HG03103 (cell line): Measurements from ENCODE around the gene IL2RA.
"Not testable (repeated sequence)": the region's sequence is repeated elsewhere in the genome, so short reads cannot be mapped to it uniquely, and the experiment has no call there.

Source experiments
- ATAC-seq: cut with Tn5 transposase; IDR thresholded peaks from one replicate; pipeline ENCODE4 v1.9.1; 2021; ENCODE audit warnings: low read depth; ENCODE audit not compliant: unreplicated experiment

The IL2RA gene

DNA sequence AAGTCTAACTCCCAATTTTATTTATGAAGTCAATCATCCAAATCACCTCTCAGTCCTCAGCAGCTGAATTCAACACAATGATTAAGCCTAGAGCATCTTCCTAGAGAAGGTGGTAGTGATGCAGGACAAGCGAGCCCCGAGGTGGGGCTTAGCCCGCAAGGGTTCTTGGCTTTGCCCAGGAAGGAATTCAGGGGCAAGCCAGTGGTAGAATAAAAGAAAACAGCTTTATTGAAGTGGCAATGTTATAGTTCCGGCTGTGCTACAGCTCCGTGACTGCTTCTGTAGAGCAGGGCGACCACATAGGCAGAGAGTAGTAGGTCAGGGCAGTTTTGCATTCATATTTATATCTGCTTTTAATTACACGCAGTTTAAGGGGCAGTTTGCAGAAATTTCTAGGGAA is 18.1 kb downstream of the IL2RA start:
- ATAC-seq: no peak

DNA sequence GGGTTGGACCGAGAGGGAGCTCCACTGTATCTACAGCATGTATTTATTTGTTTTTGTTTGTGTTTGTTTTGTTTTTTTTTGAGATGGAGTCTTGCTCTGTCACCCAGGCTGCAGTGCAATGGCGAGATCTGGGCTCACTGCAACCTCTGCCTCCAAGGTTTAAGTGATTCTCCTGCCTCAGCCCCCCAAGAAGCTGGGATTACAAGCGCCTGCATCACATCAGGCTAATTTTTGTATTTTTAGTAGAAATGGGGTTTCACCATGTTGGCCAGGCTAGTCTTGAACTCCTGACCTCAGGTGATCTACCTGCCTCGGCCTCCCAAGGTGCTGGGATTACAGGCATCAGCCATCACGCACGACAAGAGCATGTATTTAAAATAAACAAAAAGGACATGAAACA is 18.8 kb downstream of the IL2RA start:
- ATAC-seq: not testable (repeated sequence)

DNA sequence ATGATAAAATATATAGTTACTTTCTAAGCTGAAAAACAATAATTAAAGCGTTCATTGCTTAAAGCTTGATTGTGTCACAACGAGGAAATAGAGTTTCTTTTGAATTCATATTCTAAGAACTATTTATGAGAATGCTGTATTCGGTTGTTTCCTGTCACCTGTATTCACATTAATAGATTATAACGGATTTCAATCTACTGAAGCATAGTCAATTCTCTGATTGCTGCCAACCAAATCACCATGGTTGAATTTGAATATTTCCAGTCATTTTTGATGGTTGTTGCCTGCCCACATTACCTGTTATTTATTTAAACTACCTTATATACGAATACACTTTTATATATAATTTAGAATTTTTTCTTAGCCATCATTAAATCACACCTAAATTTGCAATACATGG is 22.0 kb downstream of the IL2RA start:
- no peak for ATAC-seq

DNA sequence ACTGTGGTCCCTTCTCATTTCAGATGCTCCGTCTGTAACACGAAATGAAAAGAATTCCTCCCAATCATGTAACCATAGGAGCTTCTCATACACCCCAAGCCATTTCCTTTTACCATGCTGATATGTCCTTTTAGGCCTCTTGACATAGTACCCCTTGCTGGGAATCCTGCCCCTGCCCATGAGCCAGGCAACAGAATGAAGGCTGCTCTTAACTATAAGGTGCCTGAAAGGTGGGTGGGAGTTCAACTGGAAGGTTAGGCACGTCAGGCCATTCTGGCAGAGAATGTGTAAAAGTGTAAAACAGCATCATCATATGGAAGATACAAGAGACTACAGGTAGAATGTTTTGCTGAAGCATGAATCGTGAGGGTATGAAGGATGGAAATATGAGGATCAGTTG is 22.5 kb downstream of the IL2RA start:
- no peak for ATAC-seq

DNA sequence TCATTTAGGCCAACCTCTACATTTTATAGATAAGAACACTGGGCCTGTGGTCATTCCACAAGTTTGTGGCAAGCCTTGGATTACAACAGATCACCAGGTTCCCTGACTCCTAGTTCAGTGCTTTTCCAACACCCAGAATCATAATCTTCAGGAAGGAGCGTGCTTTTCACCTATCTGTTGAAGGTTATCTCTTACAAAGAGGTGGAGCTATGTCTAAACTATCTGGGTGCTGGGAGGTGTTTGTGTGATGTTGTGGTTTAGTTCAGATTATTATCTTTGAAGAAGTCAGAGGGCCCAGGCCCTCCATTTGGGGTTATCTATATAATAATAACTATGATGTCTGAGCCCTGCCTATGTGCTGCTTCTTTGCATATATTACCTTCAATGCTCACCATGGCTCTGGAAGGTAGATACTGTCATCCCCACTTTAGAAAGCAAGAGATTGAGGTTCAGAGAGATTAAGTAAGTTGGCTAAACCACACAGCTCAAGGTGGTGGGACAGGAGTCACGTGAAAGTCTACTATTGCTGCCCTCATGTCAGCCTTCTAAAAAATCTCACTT is 24.0 kb downstream of the IL2RA start:
- no peak for ATAC-seq

DNA sequence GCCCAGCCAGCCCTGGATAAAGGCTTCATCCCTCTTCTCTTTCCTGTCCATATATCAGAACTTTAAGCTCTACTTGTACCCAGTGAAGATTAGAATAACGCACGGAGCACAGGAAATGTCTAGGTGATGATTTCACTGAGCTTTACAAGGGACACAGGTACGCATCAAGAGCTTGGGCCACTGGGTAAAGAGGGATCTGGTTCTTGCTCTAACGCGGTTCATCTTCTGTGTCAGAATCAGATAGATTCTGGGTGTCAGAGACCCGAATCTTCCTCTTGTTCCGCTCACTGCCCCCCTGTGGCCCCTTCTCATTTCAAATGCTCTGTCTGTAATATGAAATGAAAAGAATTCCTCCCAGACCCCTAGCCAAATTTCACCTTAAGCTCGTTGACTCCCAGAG is 24.7 kb downstream of the IL2RA start:
- ATAC-seq: no peak

DNA sequence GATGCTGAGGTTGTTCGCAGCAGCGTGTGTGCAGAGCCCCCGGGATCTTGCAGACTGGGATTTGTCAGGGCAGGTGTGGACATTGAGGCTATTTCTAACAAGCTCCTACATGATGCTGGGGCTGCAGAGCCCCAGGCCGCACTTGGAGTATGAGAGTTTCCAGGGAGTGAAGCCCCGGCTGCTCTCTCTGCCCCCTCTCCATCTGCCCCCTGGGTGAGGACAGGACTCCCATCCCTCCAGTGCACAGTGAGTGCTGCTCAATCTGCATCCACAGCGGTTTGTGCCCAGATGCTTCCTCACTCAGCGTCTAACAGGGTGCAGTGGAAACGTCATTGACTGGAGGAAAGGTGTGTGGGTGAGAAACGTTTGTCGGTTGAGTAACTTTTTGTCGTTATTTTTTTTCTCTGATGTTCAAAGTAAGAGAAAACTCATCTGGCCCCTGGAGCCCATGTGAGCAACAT is 25.3 kb downstream of the IL2RA start:
- ATAC-seq: no peak

DNA sequence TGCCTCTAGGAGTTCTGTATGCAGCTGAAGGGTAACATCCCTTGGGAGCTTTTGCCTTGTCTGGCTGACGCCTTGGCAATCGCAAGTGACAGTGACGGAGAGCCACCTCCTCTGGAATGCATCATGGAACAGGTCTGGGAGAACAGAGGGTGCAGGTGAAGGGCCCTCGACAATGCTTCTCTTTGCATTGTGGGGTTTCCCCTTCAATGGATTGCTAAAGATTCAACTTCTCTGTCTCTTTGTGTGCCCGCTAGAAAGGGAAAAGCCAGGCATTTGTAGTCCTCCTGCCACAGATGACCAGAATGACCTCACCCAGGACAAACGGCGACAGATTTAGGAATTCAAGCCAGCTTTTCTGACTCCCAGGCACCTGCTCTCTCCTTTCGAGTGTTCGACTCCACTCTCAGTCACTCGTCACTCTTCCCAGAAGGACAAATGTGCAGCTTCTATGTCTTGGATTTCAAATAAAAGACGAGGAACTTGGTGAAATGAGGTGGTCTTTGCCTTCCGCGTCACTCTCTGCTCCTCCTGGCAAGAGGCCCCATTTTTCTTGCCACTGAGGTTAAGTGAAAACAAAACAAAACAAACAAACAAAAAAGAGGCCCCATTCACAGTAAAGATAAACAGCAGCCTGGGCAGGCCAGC is 26.1 kb downstream of the IL2RA start:
- ATAC-seq: no peak

DNA sequence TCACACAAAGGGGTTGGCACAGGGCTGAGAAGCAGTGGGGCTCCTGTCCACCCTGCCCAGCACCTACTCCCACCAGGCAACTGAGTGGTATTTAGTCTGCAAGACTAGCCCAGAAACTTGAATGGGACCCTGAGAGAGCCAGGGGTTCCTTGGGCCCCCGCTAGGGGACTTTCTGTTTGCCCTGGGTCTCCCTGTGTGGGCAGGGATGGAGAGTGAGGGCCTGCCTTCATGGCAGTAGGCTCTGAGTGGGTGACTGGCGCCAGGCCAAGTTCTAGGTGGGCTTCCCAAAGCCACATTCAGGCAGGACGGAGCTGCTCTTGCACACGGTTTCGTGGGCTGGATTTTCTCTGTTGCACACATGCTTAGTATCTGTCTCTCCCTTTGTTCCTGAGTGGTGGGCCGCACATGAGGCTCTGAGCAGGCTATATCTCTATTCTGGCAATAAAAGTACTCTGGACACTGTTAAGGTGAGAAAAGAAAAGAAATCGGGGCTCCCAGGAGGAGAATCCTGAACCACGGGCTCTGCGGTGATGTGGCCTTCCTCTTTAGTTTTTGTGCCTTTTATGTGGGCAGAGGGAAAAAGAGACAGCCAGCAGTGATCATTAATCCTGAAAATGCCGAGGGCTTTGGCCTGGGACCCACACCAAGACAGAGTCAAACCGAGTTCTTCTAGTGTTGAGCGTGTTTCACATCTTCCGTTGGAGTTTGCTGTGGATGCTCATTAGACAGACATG is 26.9 kb downstream of the IL2RA start:
- ATAC-seq: no peak

DNA sequence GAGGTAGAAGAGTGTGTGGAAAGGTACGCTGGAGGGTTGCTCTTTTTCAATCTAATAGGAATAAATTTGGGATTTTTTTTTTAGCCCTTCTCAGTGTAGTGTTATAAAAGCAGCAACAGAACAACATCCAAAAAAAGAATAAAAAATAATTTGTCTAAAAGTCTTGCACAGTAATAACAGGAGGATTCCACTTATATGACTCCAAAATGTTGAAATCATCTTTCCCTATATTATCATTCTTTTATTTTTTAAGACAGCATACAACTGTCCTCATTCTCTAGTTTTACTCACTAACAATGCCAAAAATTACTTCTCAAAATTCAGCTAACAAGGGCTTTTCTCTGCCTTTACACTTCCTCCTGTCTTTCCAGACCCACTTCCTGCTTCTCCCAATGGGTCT is 27.8 kb downstream of the IL2RA start:
- no peak for ATAC-seq

DNA sequence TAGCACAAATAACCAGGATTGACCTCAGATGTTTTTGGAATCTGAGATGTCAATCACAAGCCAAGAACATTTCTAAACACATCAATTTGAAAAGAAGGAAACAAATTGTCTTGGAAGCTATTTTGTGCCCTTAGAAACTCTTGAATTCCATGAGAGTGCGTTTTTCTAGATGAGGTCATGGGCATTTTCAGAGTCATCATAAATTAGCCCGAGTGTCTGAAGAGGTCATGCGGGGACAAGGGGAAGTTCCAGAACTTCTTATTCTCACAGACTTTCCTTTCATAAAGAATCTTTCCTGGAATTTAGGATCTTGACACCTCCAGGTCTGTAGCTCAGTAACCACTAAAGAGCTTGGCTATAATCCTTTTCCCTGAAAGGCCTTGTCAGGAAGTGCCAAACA is 28.2 kb downstream of the IL2RA start:
- no peak for ATAC-seq

DNA sequence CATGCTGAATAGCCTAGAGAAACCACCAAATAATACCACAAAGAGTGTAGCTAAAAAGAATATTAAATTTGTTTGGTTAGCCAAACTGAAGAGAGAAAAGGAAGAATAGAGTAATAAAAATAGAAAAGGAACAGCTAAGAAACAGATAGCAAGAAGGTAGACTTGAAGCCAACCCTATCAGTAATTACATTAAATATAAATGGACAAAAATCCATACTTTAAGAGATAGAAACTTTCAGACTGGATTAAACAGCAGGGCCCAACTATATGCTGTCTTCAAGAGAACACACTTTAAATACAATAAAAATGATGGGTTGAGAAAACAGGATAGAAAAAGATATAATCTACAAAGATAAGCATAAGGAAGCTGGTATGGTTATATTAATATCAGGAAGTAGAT is 31.2 kb downstream of the IL2RA start:
- ATAC-seq: no peak

DNA sequence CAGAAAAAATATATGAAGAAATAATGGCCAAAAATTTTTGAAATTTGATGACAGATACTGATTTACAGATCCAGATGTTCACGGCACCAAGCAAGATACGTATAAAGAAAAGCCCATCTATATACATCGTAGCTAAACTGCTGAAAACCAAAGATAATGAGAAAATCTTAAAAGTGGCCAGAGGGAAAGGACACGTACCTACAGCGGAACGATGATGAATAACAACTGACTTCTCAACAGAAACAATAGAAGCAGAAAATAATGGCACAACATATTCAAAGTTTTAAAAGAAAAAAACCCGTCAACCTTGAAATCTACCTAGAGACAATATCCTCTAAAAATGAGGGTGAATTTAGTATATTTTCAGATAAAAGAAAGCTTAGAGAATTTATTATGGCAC is 31.9 kb downstream of the IL2RA start:
- ATAC-seq: no peak

DNA sequence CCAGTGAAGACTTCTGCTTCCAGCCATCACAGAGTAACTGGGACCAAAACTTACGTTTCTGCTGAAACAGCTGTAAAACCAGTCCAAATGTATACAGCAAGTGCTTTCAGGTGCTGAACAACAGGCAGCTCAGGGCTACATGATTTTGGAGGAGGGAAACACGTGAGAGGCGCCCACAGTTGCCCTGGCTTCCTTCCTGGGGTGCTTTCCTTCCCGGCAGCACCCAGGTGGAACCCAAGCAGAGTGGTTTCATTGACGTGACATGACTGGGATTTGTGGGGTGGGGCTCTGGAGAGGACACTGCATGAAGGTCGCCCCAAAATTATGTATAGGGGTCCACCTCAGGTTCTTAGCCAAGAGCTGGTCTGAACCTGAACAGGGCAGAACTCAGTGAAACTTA is 34.2 kb downstream of the IL2RA start:
- no peak for ATAC-seq

DNA sequence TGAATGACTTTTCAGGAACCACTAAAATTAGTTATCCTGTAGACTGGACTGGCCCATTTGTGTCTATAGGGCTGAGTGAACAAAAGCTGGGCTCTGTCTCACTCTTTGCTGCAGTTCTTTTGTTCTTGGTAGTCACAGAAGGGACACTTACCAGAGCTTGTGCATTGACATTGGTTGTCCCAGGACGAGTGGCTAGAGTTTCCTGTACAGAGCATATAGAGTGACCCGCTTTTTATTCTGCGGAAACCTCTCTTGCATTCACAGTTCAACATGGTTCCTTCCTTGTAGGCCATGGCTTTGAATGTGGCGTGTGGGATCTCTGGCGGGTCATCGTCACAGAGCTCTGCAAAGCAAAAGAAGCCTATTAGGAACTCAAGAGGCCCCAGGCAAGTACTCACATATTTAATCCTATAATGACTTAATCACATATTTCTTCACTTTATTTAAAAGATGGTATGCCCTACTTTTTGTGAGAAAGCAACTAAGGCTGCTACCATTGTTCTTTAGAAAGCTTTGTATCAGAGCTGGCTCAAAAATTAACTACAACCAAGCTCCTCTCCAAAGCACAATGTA is 36.4 kb downstream of the IL2RA start:
- no peak for ATAC-seq

DNA sequence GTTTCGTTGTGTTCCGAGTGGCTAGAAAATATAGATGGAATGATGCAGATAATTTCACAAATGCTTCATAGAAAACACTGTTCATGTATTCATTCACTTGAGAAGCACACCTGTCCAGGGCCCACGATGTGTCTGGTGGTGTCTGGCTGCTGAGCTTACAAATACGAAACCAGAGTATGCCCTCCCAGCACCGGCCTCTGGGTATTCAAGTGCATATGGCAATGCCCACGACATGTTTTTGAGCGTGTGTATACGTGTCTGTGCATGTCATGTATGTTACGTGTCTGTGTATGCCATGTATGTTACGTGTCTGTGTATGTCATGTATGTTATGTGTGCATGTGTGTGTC is 37.9 kb downstream of the IL2RA start:
- no peak for ATAC-seq

DNA sequence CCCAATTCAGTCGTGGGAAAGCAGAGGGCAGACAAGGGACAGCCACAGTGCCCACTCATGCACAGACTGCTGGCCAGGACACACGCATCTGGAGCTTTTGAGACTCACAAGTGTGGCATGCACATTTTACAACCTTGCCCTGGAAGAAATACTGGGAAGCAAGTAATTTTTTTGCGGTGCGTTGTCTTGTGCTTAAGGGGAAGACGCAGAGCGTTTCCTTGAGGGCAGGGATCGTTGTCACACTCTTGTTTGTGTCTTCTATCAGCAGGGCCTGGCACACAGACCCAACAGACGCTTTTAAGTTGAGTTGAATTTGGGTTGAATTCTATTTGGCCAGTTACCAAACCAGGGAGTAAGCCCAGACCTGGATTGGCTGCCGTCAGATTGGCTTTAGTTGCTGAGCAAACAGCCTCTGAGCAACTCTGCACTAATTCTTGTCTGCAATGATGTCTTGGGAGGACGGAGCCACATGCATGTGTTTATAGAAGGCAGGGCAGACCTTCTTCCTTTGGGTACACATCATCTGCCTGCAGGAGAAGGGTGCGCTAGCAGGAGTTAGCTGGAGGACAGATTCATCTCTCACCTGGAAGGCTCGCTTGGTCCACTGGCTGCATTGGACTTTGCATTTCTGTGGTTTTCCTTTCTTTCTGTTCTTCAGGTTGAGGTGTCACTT is 38.4 kb downstream of the IL2RA start:
- no peak for ATAC-seq

DNA sequence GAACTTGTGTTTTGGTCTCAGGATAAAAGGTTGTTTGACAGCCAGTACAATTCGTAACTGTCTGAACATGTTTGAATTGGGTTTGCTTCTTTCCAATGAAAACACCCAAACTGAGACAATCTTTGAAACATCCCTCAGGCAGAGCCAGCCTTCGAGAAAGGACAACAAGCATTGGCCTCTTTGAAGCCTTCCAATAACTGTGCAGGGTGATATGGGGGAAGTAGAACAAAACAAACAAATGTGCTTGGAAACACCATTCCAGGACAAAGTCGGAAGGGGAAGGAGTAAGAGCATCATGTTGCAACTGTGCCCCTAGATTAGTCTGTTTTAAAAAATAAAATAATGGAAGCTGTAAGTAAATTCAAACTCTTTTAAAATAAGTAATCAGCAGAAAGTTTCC is 39.5 kb downstream of the IL2RA start:
- ATAC-seq: no peak

DNA sequence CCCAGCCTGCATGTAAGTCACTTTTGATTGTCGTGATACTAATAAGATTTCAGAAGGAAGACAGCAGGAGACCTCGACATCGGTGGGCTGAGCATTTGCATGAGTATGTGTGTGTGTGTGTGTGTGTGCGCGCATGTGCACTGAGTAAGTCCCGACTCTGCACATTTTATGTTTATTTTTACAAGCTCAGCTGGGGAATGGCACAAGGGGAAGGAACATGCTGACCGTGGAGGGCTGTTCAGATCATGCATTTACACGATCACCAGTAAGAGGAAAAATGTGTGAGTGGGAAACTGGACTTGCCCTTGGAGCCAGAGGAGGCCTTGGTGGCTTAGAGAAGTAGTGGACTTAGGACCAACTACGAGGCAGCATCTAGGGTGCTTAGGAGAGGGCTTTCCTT is 41.3 kb downstream of the IL2RA start:
- no peak for ATAC-seq

DNA sequence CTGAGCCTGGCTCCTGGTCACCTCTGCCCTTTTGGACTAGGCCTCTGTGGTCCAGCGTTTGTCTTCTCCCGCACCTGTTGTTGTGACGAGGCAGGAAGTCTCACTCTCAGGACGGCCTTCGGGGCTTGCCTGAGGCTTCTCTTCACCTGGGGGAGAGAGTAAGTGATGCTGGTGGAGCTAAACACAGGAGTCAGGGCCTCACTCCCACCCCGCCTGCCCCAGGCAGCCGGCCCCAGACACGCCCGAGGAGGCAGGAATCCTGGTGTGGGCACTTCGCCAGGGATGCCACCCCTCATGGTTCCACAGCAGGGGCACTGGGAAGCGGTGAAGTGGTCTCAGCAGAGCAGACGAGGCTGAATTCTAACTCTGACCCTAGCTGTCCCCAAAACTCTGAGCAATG is 42.4 kb downstream of the IL2RA start:
- no peak for ATAC-seq

DNA sequence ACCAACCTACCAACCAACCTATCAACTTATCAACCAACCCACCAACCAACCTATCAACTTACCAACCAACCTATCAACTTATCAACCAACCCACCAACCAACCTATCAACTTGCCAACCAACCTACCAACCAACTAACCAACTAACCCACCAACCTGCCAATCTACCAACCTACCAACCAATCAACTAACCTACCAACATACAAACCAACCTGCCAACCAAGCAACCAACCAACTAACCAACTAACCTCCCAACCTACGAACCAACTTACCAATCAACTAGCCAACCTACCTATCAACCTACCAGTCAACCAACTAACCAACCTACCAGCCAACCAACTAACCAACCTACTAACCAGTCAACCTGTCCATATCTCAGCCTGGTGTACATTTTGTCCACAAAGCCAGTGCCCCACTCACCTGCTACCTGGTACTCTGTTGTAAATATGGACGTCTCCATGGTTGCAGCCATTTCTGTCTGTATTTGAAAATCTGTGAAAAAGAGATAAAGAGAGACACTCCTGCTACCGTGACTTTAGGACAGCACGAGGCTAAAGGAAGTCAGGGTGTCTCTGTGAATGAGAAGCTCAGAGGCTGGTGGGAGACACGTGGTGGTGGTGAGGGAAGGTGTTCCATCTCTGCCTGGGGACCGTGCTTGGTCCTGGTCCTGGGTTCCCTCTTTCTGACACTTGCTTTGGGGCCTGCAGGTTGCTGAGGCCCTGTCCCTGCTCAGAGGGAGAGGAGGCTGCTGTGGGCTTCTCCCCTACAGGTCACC is 43.0 kb downstream of the IL2RA start:
- ATAC-seq: no peak
